Ovary (tissue), 9 donors: ENCODE data around the gene GRWD1. TPM values are rescaled to one million over a fixed set of nuclear protein-coding genes. Genes with fewer than 3 reads are reported as not detected.
"Not testable (repeated sequence)": the region's sequence is repeated elsewhere in the genome, so short reads cannot be mapped to it uniquely, and the experiment has no call there.

Experiments
- DNase-seq, 5 donors: peaks; one replicate each; pipeline ENCODE4 v3.0.0-alpha.2; 2019 to 2020
- H3K27ac ChIP-seq, 2 donors: fragments of 200-600 bp; one replicate each; pipeline versions ENCODE4 v1.5.1 to v1.8.0; 2019 to 2022
- H3K27me3 ChIP-seq: fragments of 200-600 bp; one replicate; pipeline ENCODE4 v1.8.0; 2022
- H3K36me3 ChIP-seq: fragments of 200-600 bp; sonication (generic); one replicate; pipeline ENCODE4 v1.5.1; 2019
- H3K4me1 ChIP-seq: one replicate; pipeline ENCODE4 v1.8.1; 2013; ENCODE audit warnings: mild to moderate bottlenecking, moderate library complexity; ENCODE audit not compliant: insufficient read depth
- H3K4me3 ChIP-seq: fragments of 200-600 bp; sonication (generic); one replicate; pipeline ENCODE4 v1.5.1; 2017
- H3K9me3 ChIP-seq, 2 donors: fragments of 200-600 bp in 1 of 2; sonication (generic) in 1 of 2; one replicate each; pipeline versions ENCODE4 v1.5.1 to v1.8.1; 2013 to 2019; ENCODE audit warnings: mild to moderate bottlenecking in 1 of 2, moderate library complexity in 1 of 2
- EP300 ChIP-seq: sonication (generic); formaldehyde crosslinking; IDR thresholded peaks from one replicate; pipeline ENCODE4 v1.6.1; 2017; ENCODE audit warnings: antibody characterized with exemption
- POLR2A ChIP-seq: fragments of 450-650 bp; IDR thresholded peaks from one replicate; pipeline ENCODE4 v1.6.1; 2017; ENCODE audit warnings: antibody characterized with exemption, mild to moderate bottlenecking, moderate library complexity
- WGBS, 3 donors: extraction: QIAGEN DNeasy Blood & Tissue Kit in 1 of 3; methylation state at CpG; one replicate each; pipeline versions ENCODE4 v1.1.5 to v1.1.7; 2013 to 2017; 5-methylcytosine and 5-hydroxymethylcytosine counted together
- intact Hi-C, 4 donors: fragments of 100-400 bp; cut with DNase I; formaldehyde crosslinking; loops; one replicate each; pipeline versions ENCODE4 v1.11.0 to v1.15.1; 2022 to 2023
- polyA plus RNA-seq, 2 donors: library from polyadenylated mRNA; stranded (reverse); fragments of 200-250 nt in 1 of 2; fragments of 350-450 nt in 1 of 2; fragmentation: Illumina TruSeq in 1 of 2; extraction: RNeasy Lipid Tissue Mini Kit (QIAGEN cat#74804) in 1 of 2; gene quantifications; one replicate each; pipeline ENCODE4 v1.2.3, GENCODE V29; 2013 to 2014
- total RNA-seq, 7 donors: library from RNA; depleted of rRNA in 2 of 7; stranded (reverse); fragments of >200 nt in 2 of 7; fragmentation: NEBNext Ultra II Directional in 3 of 7; extraction: Animal tissue kit (Norgen Biotek cat#: 25700) in 3 of 7; gene quantifications; one replicate each; pipeline versions ENCODE4 v1.1.0 to v1.2.4, GENCODE V29; 2016 to 2023
- TF ChIP-seq, protein P1 (sequence below), 3 donors: fragments of 450-650 bp in 2 of 3; fragments of 200-600 bp in 1 of 3; IDR thresholded peaks; one replicate each; pipeline versions ENCODE4 v1.5.1 to v1.8.0; 2016 to 2022; ENCODE audit warnings: antibody characterized with exemption in 3 of 3, mild to moderate bottlenecking in 1 of 3
- donor health status: DM: no; HTN: no; CAD: no; lungs with moderate emphysema.
- donor health status: DM: no; HTN: no; CAD: no.
- donor health status: Bipolar disorder and iron deficiency.
- donor health status: DM: yes; HTN: yes; CAD: no.
- donor health status: DM: no; HTN: no; CAD: no.
- donor health status: DM: yes; HTN: yes; CAD: no.

GRWD1 gene
- total and polyA plus RNA-seq, 9 donors, result 9.5 to 41.9 (median 27.9) TPM

DNA sequence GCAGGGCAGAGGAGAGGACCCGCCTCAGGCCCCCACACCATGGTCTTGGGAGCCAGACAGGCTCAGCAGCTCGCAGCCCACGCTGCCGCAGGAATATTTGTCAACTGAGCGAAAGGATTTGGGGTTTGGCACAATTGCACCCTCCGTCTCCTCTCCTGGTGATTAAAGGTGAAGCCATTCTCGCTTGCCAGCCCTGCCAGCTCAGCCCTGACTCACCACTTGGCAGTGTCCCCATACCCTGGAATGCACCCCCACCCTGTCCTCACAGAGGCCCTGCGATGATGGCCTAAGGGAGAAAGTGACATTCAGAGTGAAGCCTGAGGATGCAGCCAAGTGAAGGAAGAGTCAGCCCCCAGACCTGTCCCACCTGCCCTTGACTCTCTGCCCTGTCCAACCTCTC is 42.2 kb downstream of the GRWD1 start:
- TF ChIP-seq, protein P1, sequence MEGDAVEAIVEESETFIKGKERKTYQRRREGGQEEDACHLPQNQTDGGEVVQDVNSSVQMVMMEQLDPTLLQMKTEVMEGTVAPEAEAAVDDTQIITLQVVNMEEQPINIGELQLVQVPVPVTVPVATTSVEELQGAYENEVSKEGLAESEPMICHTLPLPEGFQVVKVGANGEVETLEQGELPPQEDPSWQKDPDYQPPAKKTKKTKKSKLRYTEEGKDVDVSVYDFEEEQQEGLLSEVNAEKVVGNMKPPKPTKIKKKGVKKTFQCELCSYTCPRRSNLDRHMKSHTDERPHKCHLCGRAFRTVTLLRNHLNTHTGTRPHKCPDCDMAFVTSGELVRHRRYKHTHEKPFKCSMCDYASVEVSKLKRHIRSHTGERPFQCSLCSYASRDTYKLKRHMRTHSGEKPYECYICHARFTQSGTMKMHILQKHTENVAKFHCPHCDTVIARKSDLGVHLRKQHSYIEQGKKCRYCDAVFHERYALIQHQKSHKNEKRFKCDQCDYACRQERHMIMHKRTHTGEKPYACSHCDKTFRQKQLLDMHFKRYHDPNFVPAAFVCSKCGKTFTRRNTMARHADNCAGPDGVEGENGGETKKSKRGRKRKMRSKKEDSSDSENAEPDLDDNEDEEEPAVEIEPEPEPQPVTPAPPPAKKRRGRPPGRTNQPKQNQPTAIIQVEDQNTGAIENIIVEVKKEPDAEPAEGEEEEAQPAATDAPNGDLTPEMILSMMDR (IDR thresholded peaks at IDR 0.05), result no peak
- TF ChIP-seq POLR2A (no peak), EP300 (no peak)
- Histone ChIP-seq H3K27ac (no peak overlapping the region), H3K9me3 (no peaks in the 10 kb centered on the region), H3K27me3 (no peaks in the 10 kb centered on the region), H3K36me3 (no peaks in the 10 kb centered on the region), H3K4me1 (peaks cover 7% of the 10 kb centered on the region), H3K4me3 (no peak overlapping the region)
- WGBS, 3 donors, result 53 to 73% (median 70%) methylated on average over 8 of the region's 8 CpGs
- DNase-seq, result no peak
- intact Hi-C loops, result loop anchor here in 1 of 4 donors (10.0 kb wide), 1 partner anchor 127 kb away; the partner anchor contains the start of genes FAM83E, RPL18 and SPHK2

DNA sequence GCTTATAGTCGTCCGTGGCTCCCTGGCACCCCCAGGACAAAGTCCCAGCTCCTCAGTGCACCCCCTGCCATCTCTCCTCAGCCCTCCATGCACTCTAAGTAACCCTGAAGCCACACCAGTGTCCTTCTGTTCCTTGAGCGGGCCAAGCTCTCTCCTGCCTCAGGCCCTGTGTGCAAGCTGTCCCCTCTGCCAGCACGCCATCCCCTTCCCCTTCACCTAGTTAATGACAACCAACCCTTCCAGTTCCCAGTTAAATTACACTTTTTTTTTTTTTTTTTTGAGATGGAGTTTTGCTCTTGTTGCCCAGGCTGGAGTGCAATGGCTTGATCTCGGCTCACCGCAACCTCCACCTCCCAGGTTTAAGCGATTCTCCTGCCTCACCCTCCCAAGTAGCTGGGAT is 42.7 kb downstream of the GRWD1 start:
- not testable (repeated sequence) for H3K27ac ChIP-seq, DNase-seq, H3K4me1 ChIP-seq, H3K36me3 ChIP-seq, H3K9me3 ChIP-seq, H3K27me3 ChIP-seq, H3K4me3 ChIP-seq
- WGBS, 3 donors, result 79 to 90% (median 89%) methylated on average over 7 of the region's 7 CpGs
- intact Hi-C loops, result loop anchor here in 1 of 4 donors (10.0 kb wide), 1 partner anchor 126 kb away; the partner anchor contains the start of genes FAM83E, RPL18 and SPHK2

DNA sequence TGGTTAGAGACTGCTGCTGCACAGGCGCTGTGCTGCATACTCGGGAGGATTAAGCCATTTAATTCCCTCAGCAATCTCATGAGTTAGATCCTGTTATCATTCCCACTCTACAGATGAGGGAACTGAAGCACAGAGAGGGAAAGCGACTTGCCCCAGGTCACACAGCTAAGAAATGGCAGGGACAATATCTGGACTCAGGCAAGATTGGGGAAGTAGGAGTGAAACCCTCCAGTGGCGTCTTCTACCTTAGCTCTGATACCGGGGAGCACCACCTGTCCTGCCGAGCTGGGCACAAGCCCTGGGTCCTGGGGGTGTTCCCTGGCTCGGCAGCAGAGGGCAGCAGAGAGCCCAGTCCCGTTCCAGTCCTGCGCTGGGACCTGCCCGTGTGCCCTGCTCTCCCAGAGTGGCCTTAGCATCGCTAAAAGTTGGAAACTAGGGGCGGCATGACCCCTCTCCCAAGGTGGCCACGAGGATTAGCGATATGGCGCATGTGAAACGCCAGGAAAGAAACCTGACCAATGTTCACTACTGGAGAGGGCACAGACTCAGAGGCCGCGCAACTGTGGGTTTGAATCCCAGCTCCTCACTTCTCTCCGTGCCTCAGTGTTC is 43.9 kb downstream of the GRWD1 start:
- Histone ChIP-seq H3K9me3 (no peaks in the 10 kb centered on the region), H3K27ac (no peak overlapping the region), H3K4me3 (no peak overlapping the region), H3K4me1 (peaks cover 12% of the 10 kb centered on the region), H3K27me3 (no peaks in the 10 kb centered on the region), H3K36me3 (no peaks in the 10 kb centered on the region)
- 25 to 28% (median 26%) methylated on average over 19 of the region's 19 CpGs for WGBS, 3 donors
- peak in 4 of 5 donors; percentile 68 to 81 (median 76) for DNase-seq
- intact Hi-C loops, result loop anchor here (5.0 to 10.0 kb wide), 4 partner anchors 93 to 125 kb away; partner anchors contain the start of genes FAM83E (in 1 of the 4), RPL18 (in 1 of the 4) and SPHK2 (in 1 of the 4)
- TF ChIP-seq POLR2A, result no peak
- TF ChIP-seq EP300, result no peak
- TF ChIP-seq, protein P1 (IDR thresholded peaks at IDR 0.05), result peak; percentile 64 to 83 (median 76)

DNA sequence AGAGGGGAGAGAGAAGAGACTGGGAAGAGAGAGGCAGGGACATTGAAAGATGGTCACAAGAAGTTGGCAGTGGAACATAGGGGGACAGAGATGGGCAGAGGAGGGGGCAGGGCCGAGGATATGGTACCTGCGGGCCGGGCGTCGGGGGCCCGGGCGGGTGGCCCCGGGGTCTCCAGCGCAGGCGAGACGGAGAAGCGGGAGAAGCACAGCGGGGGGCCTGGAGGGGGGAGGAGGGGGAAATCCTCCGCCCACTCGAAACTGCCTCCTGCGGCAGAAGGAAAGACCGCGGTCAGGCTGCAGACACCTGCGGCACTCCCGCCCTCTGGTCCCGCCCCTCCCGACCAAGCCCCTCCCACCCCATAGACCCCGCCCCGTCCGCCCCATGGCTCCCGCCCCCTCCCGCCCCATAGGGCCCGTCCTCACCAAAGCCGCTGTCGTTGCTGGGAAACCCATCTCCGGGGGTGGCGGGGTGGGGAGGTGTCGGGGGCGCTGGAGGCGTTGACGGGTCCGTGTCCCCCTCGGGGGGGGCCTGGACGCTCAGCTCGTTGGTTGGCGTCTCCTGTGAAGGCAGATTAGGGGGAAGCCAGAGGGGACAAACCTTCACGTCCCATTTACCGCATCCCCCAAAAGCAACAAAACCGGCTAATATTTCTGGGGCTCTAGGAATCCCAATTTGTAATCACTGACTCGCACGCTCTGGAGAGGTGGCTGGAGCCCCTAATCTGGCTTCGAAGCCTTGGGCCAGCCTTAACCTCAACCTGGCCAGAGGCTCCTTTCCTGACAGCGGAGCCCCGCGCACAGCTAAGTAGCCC is 45.4 kb downstream of the GRWD1 start:
- Histone ChIP-seq H3K4me3 (peak overlapping the region; percentile 13), H3K36me3 (no peaks in the 10 kb centered on the region), H3K27ac (no peak overlapping the region), H3K27me3 (no peaks in the 10 kb centered on the region), H3K4me1 (peaks cover 12% of the 10 kb centered on the region), H3K9me3 (no peaks in the 10 kb centered on the region)
- no peak for TF ChIP-seq POLR2A
- no peak for TF ChIP-seq EP300
- TF ChIP-seq, protein P1 (IDR thresholded peaks at IDR 0.05), result no peak
- intact Hi-C loops, result loop anchor here (5.0 to 10.0 kb wide), 3 partner anchors 91 to 104 kb away; no protein-coding TSS in a partner anchor
- 3 to 6% (median 6%) methylated on average over 37 to 50 of the region's 50 CpGs for WGBS, 3 donors
- peak; percentile 52 to 71 (median 67) for DNase-seq
